H1 (cell line): ENCODE results near the gene ANKH. TPM values are rescaled to one million over a fixed set of nuclear protein-coding genes. Genes with fewer than 3 reads are reported as not detected.

Experiments used
- CTCF ChIA-PET: fragments of 300-600 bp; sonication (Branson Sonifier 250); formaldehyde crosslinking; loops from one replicate; lab custom pipeline; 2021; ENCODE audit not compliant: partially characterized antibody; lab: Charles Lee
- POLR2A ChIA-PET: fragments of 300-600 bp; sonication (Branson Sonifier 250); formaldehyde crosslinking; loops from one replicate; lab custom pipeline; 2021; ENCODE audit warnings: inconsistent platforms; ENCODE audit not compliant: partially characterized antibody; lab: Charles Lee
- DNase-seq, 2 experiments: peaks; one replicate each; pipeline versions ENCODE4 v3.0.0 to v3.0.0-alpha.2; 2010 to 2022; ENCODE audit warnings: low spot score in 2 of 2, low read depth in 1 of 2, mixed read lengths in 1 of 2
- FAIRE-seq: peaks from 2 replicates; lab custom pipeline; 2011; peaks lifted over from hg19 to GRCh38; lab: Jason Lieb, UNC
- H2AFZ ChIP-seq: 2 replicates; pipeline ENCODE4 v1.8.1; 2012; ENCODE audit warnings: low read length, inconsistent platforms
- H2AK5ac ChIP-seq: 2 replicates; pipeline ENCODE4 v1.6.1; 2013; ENCODE audit warnings: low read depth, low read length
- H2BK120ac ChIP-seq: replicated peaks from 2 replicates; pipeline ENCODE3; 2013; ENCODE audit warnings: low read depth, low read length, inconsistent platforms
- H2BK12ac ChIP-seq: 2 replicates; pipeline ENCODE4 v1.6.1; 2013; ENCODE audit warnings: low read depth, low read length
- H2BK15ac ChIP-seq: 2 replicates; pipeline ENCODE4 v1.6.1; 2013; ENCODE audit warnings: low read length
- H2BK20ac ChIP-seq: 2 replicates; pipeline ENCODE4 v1.6.1; 2013; ENCODE audit warnings: low read length
- H2BK5ac ChIP-seq: 2 replicates; pipeline ENCODE4 v1.6.1; 2013; ENCODE audit warnings: low read depth, low read length
- H3K14ac ChIP-seq: 2 replicates; pipeline ENCODE4 v1.6.1; 2013; ENCODE audit warnings: inconsistent platforms; ENCODE audit not compliant: insufficient read length
- H3K18ac ChIP-seq: 2 replicates; pipeline ENCODE4 v1.6.1; 2013; ENCODE audit warnings: low read length; ENCODE audit errors: extremely low read depth
- H3K23ac ChIP-seq: 2 replicates; pipeline ENCODE4 v1.6.1; 2013; ENCODE audit warnings: inconsistent platforms; ENCODE audit not compliant: insufficient read length
- H3K23me2 ChIP-seq: 2 replicates; pipeline ENCODE4 v1.6.1; 2013; ENCODE audit warnings: low read depth, low read length
- H3K27ac ChIP-seq: 2 replicates; pipeline ENCODE4 v1.6.1; 2011; ENCODE audit warnings: low read depth, low read length, inconsistent platforms
- H3K27me3 ChIP-seq, 4 experiments: replicated peaks in 1 of 4; 1 replicate in 1 of 4; 2 replicates in 3 of 4; pipeline versions ENCODE4 v1.6.1 to v1.8.1; 2011 to 2013; ENCODE audit warnings: low read length in 3 of 4, mild to moderate bottlenecking in 3 of 4, inconsistent platforms in 2 of 4, mixed read lengths in 2 of 4, moderate library complexity in 1 of 4; ENCODE audit not compliant: control insufficient read depth in 3 of 4, insufficient read depth in 3 of 4; ENCODE audit errors: extremely low read depth in 1 of 4
- H3K36me3 ChIP-seq, 4 experiments: 2 replicates each; pipeline versions ENCODE4 v1.6.1 to v1.8.1; 2011 to 2013; ENCODE audit warnings: mild to moderate bottlenecking in 4 of 4, low read length in 3 of 4, moderate library complexity in 2 of 4, control low read depth in 1 of 4, inconsistent platforms in 1 of 4; ENCODE audit not compliant: insufficient read depth in 4 of 4, control insufficient read depth in 2 of 4
- H3K4ac ChIP-seq: replicated peaks from 2 replicates; pipeline ENCODE3; 2013; ENCODE audit warnings: low read length, low read depth, mixed read lengths, inconsistent platforms; ENCODE audit not compliant: insufficient read length
- H3K4me1 ChIP-seq, 4 experiments: replicated peaks in 1 of 4; 1 replicate in 1 of 4; 2 replicates in 3 of 4; pipeline versions ENCODE4 v1.6.1 to v1.8.1; 2011 to 2013; ENCODE audit warnings: low read length in 3 of 4, inconsistent platforms in 2 of 4, mixed read lengths in 1 of 4; ENCODE audit not compliant: insufficient read depth in 4 of 4, control insufficient read depth in 3 of 4
- H3K4me2 ChIP-seq, 2 experiments: 2 replicates each; pipeline versions ENCODE4 v1.6.1 to v1.8.1; 2011 to 2013; ENCODE audit warnings: low read depth in 2 of 2, low read length in 2 of 2, control low read depth in 1 of 2, inconsistent platforms in 1 of 2, mild to moderate bottlenecking in 1 of 2; ENCODE audit not compliant: insufficient read depth in 1 of 2
- H3K4me3 ChIP-seq, 4 experiments: fragments of 200-600, 300-600 bp in 1 of 4; sonication (generic), shearing (Covaris generic), sonication (Bioruptor Twin) in 1 of 4; 2 replicates each; pipeline versions ENCODE4 v1.5.1 to v1.8.1; 2011 to 2016; ENCODE audit warnings: low read length in 4 of 4, low read depth in 3 of 4, control low read depth in 2 of 4, inconsistent platforms in 2 of 4, mild to moderate bottlenecking in 2 of 4, mixed read lengths in 1 of 4, moderate library complexity in 1 of 4; ENCODE audit not compliant: insufficient read depth in 2 of 4; ENCODE audit errors: extremely low read depth in 1 of 4
- H3K56ac ChIP-seq: replicated peaks from 2 replicates; pipeline ENCODE3; 2013; ENCODE audit warnings: low read depth, mild to moderate bottlenecking, mixed read lengths, low read length, inconsistent platforms; ENCODE audit not compliant: insufficient read length
- H3K79me1 ChIP-seq: 2 replicates; pipeline ENCODE4 v1.6.1; 2013; ENCODE audit warnings: low read depth, low read length, control low read depth
- H3K79me2 ChIP-seq, 2 experiments: 2 replicates each; pipeline versions ENCODE4 v1.6.1 to v1.8.1; 2012 to 2013; ENCODE audit warnings: low read length in 2 of 2, mild to moderate bottlenecking in 2 of 2, inconsistent platforms in 1 of 2; ENCODE audit not compliant: insufficient read depth in 2 of 2, control insufficient read depth in 1 of 2
- H3K9ac ChIP-seq, 4 experiments: replicated peaks in 1 of 4; 1 replicate in 1 of 4; 2 replicates in 3 of 4; pipeline versions ENCODE4 v1.6.1 to v1.8.1; 2011 to 2013; ENCODE audit warnings: low read depth in 3 of 4, low read length in 3 of 4, control low read depth in 2 of 4, mild to moderate bottlenecking in 2 of 4, moderate library complexity in 2 of 4, inconsistent platforms in 1 of 4; ENCODE audit errors: extremely low read depth in 1 of 4
- H3K9me3 ChIP-seq, 2 experiments: 2 replicates each; pipeline versions ENCODE4 v1.6.1 to v1.8.1; 2012 to 2013; ENCODE audit warnings: mild to moderate bottlenecking in 2 of 2, moderate library complexity in 2 of 2, control low read depth in 1 of 2, inconsistent platforms in 1 of 2, low read depth in 1 of 2, low read length in 1 of 2, mixed read lengths in 1 of 2; ENCODE audit not compliant: insufficient read depth in 2 of 2
- H4K20me1 ChIP-seq, 2 experiments: replicated peaks in 1 of 2; 2 replicates each; pipeline versions ENCODE3 to v1.8.1; 2011 to 2013; ENCODE audit warnings: inconsistent platforms in 2 of 2, low read length in 2 of 2, mild to moderate bottlenecking in 1 of 2; ENCODE audit not compliant: insufficient read depth in 2 of 2, control insufficient read depth in 1 of 2
- H4K5ac ChIP-seq: 2 replicates; pipeline ENCODE4 v1.6.1; 2013; ENCODE audit warnings: low read length, low read depth, mixed read lengths, inconsistent platforms; ENCODE audit not compliant: insufficient read length
- H4K8ac ChIP-seq: 2 replicates; pipeline ENCODE4 v1.8.0; 2013; ENCODE audit warnings: mild to moderate bottlenecking, moderate library complexity, low read length, inconsistent platforms; ENCODE audit not compliant: insufficient read depth; ENCODE audit errors: extremely low read depth
- H4K91ac ChIP-seq: replicated peaks from 2 replicates; pipeline ENCODE3; 2013; ENCODE audit warnings: low read length, mixed read lengths, inconsistent platforms; ENCODE audit not compliant: insufficient read length
- CBX8 ChIP-seq: fragments of 300-800, 300-1000 bp; sonication (generic); IDR thresholded peaks from 2 replicates; pipeline ENCODE4 v1.7.1; 2016; ENCODE audit warnings: low read depth, low read length, borderline replicate concordance
- CHD1 ChIP-seq: IDR thresholded peaks from 2 replicates; pipeline ENCODE4 v1.6.1; 2012; ENCODE audit warnings: low read depth, low read length, improper control_type of control experiment
- CREB1 ChIP-seq: IDR thresholded peaks from 2 replicates; pipeline ENCODE4 v1.6.1; 2012; ENCODE audit warnings: inconsistent platforms
- HDAC6 ChIP-seq: IDR thresholded peaks from one replicate; pipeline ENCODE4 v1.7.1; 2012; ENCODE audit warnings: low read depth, mild to moderate bottlenecking, inconsistent platforms, low read length, moderate library complexity
- KDM5A ChIP-seq: fragments of 200-600 bp; IDR thresholded peaks from 2 replicates; pipeline ENCODE4 v1.7.1; 2012; ENCODE audit warnings: mild to moderate bottlenecking, low read length, inconsistent platforms, mixed read lengths
- PHF8 ChIP-seq: fragments of 200-600 bp; sonication (generic); conservative IDR thresholded peaks from 2 replicates; pipeline ENCODE4 v1.7.1; 2012; ENCODE audit warnings: low read depth, mild to moderate bottlenecking, inconsistent platforms, low read length, moderate library complexity
- POLR2A ChIP-seq, 2 experiments: IDR thresholded peaks; 1 replicate in 1 of 2; 2 replicates in 1 of 2; pipeline ENCODE4 v1.6.1; 2011; ENCODE audit warnings: low read depth in 2 of 2, low read length in 2 of 2, mild to moderate bottlenecking in 2 of 2; ENCODE audit errors: control extremely low read depth in 1 of 2
- POU5F1 ChIP-seq: IDR thresholded peaks from 2 replicates; pipeline ENCODE4 v1.6.1; 2011; ENCODE audit warnings: low read depth, mild to moderate bottlenecking, low read length, moderate library complexity
- RBBP5 ChIP-seq: IDR thresholded peaks from 2 replicates; pipeline ENCODE4 v1.7.1; 2012; ENCODE audit warnings: low read depth, mild to moderate bottlenecking, inconsistent platforms, low read length, moderate library complexity, borderline replicate concordance
- RFX5 ChIP-seq: IDR thresholded peaks from 2 replicates; pipeline ENCODE4 v1.6.1; 2011; ENCODE audit warnings: low read depth, low read length, improper control_type of control experiment, borderline replicate concordance
- RNF2 ChIP-seq: fragments of 200-900, 300-1000 bp; sonication (generic); IDR thresholded peaks from 2 replicates; pipeline ENCODE4 v1.7.1; 2016; ENCODE audit warnings: borderline replicate concordance, low read depth, mild to moderate bottlenecking, antibody characterized with exemption, low read length; ENCODE audit not compliant: poor library complexity, severe bottlenecking; ENCODE audit errors: missing control alignments
- SIN3A ChIP-seq, 2 experiments: IDR thresholded peaks in 1 of 2; conservative IDR thresholded peaks in 1 of 2; 2 replicates each; pipeline ENCODE4 v1.6.1; 2011 to 2012; ENCODE audit warnings: low read length in 2 of 2, improper control_type of control experiment in 1 of 2, low read depth in 1 of 2, mild to moderate bottlenecking in 1 of 2
- SP4 ChIP-seq: IDR thresholded peaks from 2 replicates; pipeline ENCODE4 v1.6.1; 2012; ENCODE audit warnings: low read length, inconsistent platforms
- TEAD4 ChIP-seq: IDR thresholded peaks from 2 replicates; pipeline ENCODE4 v1.6.1; 2012; ENCODE audit warnings: low read depth, low read length, inconsistent platforms, mixed read lengths
- YY1 ChIP-seq: IDR thresholded peaks from 2 replicates; pipeline ENCODE4 v1.6.1; 2011; ENCODE audit warnings: low read depth, mild to moderate bottlenecking, low read length
- WGBS, 2 experiments: shearing (Covaris generic) in 1 of 2; methylation state at CpG; one replicate each; pipeline versions ENCODE4 v1.1.6 to v1.1.7; 2013 to 2015; ENCODE audit warnings: low lambda C conversion rate in 2 of 2, mixed read lengths in 2 of 2, inconsistent platforms in 1 of 2, low coverage in 1 of 2, missing lambda C conversion rate in 1 of 2; ENCODE audit not compliant: insufficient replicate concordance in 2 of 2, insufficient coverage in 1 of 2, insufficient read length in 1 of 2; ENCODE audit errors: extremely low coverage in 1 of 2, missing lambda C conversion rate in 1 of 2; 5-methylcytosine and 5-hydroxymethylcytosine counted together
- polyA plus RNA-seq, 7 experiments: library from polyadenylated mRNA; depleted of rRNA in 3 of 7; stranded (reverse) in 5 of 7; unstranded in 2 of 7; fragments of >200 nt in 5 of 7; fragments of 200-250 nt in 2 of 7; gene quantifications; 1 replicate in 5 of 7; 2 replicates in 1 of 7; 4 replicates in 1 of 7; pipeline versions ENCODE4 v1.2.1 to v1.2.3, GENCODE V29; 2011 to 2013; ENCODE audit warnings: missing spikeins in 2 of 7, mixed read lengths in 2 of 7
- total RNA-seq: library from RNA; stranded (reverse); fragmentation: NEBNext Ultra II Directional; extraction: Animal tissue kit (Norgen Biotek cat#: 25700); gene quantifications from 2 replicates; pipeline ENCODE4 v1.2.1, GENCODE V29; 2021

ANKH gene
- total and polyA plus RNA-seq, 2 of the 8 experiments (the other 6 are each of a cell fraction or from before 2014, with no cell fraction given), result 5.3 to 13.0 TPM

- H3K4me2 ChIP-seq, result no peak overlapping the region
- no peak overlapping the region for H2BK120ac ChIP-seq
- H3K9ac ChIP-seq, result no peak overlapping the region
- ChIA-PET CTCF (interaction anchor here (0.7 to 3.3 kb wide), 5 partner anchors 16 to 243 kb away, joined by 3 to 18 read pairs (median 6); no protein-coding TSS in a partner anchor), POLR2A (no interaction called here)
- H2AFZ ChIP-seq, result no peak overlapping the region
- H3K9me3 ChIP-seq, result no peaks in the 10 kb centered on the region
- H3K27me3 ChIP-seq, result no peaks in the 10 kb centered on the region
- FAIRE-seq (no peak), DNase-seq (no peak)
- H4K5ac ChIP-seq, result no peak overlapping the region
- H3K4ac ChIP-seq, result no peak overlapping the region
- WGBS, 2 experiments, result 89% methylated on average over 4 of the region's 4 CpGs; no CpG with 5 or more reads in 1 of the 2 experiments
- H2BK20ac ChIP-seq, result no peak overlapping the region
- H3K4me1 ChIP-seq, result peaks cover 0 to 3% (median 0%) of the 10 kb centered on the region in 4 experiments; a peak in 2 of 7 replicates
- H3K36me3 ChIP-seq, result no peaks in the 10 kb centered on the region
- H2BK15ac ChIP-seq, result no peak overlapping the region
- no peak overlapping the region for H3K27ac ChIP-seq
- H4K20me1 ChIP-seq, result no peaks in the 10 kb centered on the region
- no peak overlapping the region for H2AK5ac ChIP-seq
- H4K8ac ChIP-seq, result peak overlapping the region; percentile 43; the same call in 1 of the 2 replicates
- H3K23me2 ChIP-seq, result no peaks in the 10 kb centered on the region
- H3K4me3 ChIP-seq, result no peak overlapping the region
- no peak overlapping the region for H3K23ac ChIP-seq
- H3K18ac ChIP-seq, result no peak overlapping the region
- no peak overlapping the region for H2BK12ac ChIP-seq
- H3K79me2 ChIP-seq, result no peaks in the 10 kb centered on the region
- H3K56ac ChIP-seq, result no peak overlapping the region
- no peak overlapping the region for H3K14ac ChIP-seq
- H2BK5ac ChIP-seq, result no peak overlapping the region
- H3K79me1 ChIP-seq, result no peaks in the 10 kb centered on the region
- H4K91ac ChIP-seq, result no peak overlapping the region
- TF ChIP-seq RNF2 (no peak), CBX8 (no peak), YY1 (no peak), RFX5 (no peak), HDAC6 (no peak), SP4 (no peak), CHD1 (no peak), RBBP5 (no peak), PHF8 (no peak), KDM5A (no peak), POU5F1 (no peak), CREB1 (no peak), TEAD4 (no peak), POLR2A (IDR thresholded peaks at IDR 0.05; ENCODE audit: control extremely low read depth in 1 of 2, low read depth in 2 of 2, low read length in 2 of 2) (no peak), SIN3A (conservative IDR thresholded peaks at IDR 0.05 in 1 of 2, IDR thresholded peaks at IDR 0.05 in 1 of 2; ENCODE audit: low read depth in 1 of 2, low read length in 2 of 2) (no peak)
Measured at GRCh38 chr5:14760548-14761002, 111.0 kb downstream of the ANKH start.
